Measurements from ENCODE around the gene NIT2.
A peak's percentile ranks its signal among the peaks of the same experiment; 100 is the strongest.

NIT2 gene

GRCh38 chr3:100395679-100396431 is 61.3 kb downstream of the NIT2 start:
- Mint-ChIP-seq H3K9me3 (no peaks in the 10 kb centered on the region), H3K27ac (no peak overlapping the region), H3K27me3 (no peaks in the 10 kb centered on the region), H3K4me1 (peaks cover 20% of the 10 kb centered on the region), H3K4me3 (no peak overlapping the region), H3K36me3 (no peaks in the 10 kb centered on the region)
- DNase-seq (ENCODE audit: low spot score in 2 of 2) = no peak
- no peak for ATAC-seq (ENCODE audit: low read depth)

- Mint-ChIP-seq H3K27ac (no peak overlapping the region), H3K4me1 (peaks cover 20% of the 10 kb centered on the region)
Observed at GRCh38 chr3:100396967-100397366, 62.4 kb downstream of the NIT2 start.

GRCh38 chr3:100399341-100400071 is 64.9 kb downstream of the NIT2 start:
- H3K4me1 Mint-ChIP-seq = peaks cover 22% of the 10 kb centered on the region

More at GRCh38 chr3:100396967-100397366, 62.4 kb downstream of the NIT2 start:
- H3K27me3 Mint-ChIP-seq = no peaks in the 10 kb centered on the region
- H3K4me3 Mint-ChIP-seq = no peak overlapping the region
- ATAC-seq (ENCODE audit: low read depth) (no peak), DNase-seq (ENCODE audit: low spot score in 2 of 2) (no peak)
- H3K9me3 Mint-ChIP-seq = no peaks in the 10 kb centered on the region
- no peaks in the 10 kb centered on the region for H3K36me3 Mint-ChIP-seq

GRCh38 chr3:100400419-100400779 is 65.8 kb downstream of the NIT2 start:
- H3K4me3 Mint-ChIP-seq = peak overlapping the region; percentile 98
- peak in 1 of 2 donors; percentile 18 for DNase-seq (ENCODE audit: low spot score in 2 of 2)
- ATAC-seq (ENCODE audit: low read depth) = peak; percentile 20
- H3K27ac Mint-ChIP-seq = peak overlapping the region; percentile 91
- no peaks in the 10 kb centered on the region for H3K9me3 Mint-ChIP-seq
- peaks cover 23% of the 10 kb centered on the region for H3K4me1 Mint-ChIP-seq
- no peaks in the 10 kb centered on the region for H3K27me3 Mint-ChIP-seq
- peaks cover 2% of the 10 kb centered on the region for H3K36me3 Mint-ChIP-seq

More at GRCh38 chr3:100399341-100400071, 64.9 kb downstream of the NIT2 start:
- Mint-ChIP-seq H3K4me3 (peak overlapping the region; percentile 98), H3K36me3 (peaks cover 1% of the 10 kb centered on the region), H3K9me3 (no peaks in the 10 kb centered on the region), H3K27me3 (no peaks in the 10 kb centered on the region), H3K27ac (peak overlapping the region; percentile 91)
- ATAC-seq (ENCODE audit: low read depth) (no peak), DNase-seq (ENCODE audit: low spot score in 2 of 2) (no peak)

- Mint-ChIP-seq H3K4me1 (peaks cover 21% of the 10 kb centered on the region), H3K36me3 (peaks cover 5% of the 10 kb centered on the region), H3K9me3 (no peaks in the 10 kb centered on the region), H3K27ac (peak within 1 kb of the TSS; percentile 91), H3K27me3 (no peaks in the 10 kb centered on the region), H3K4me3 (peak within 1 kb of the TSS; percentile 98)
- DNase-seq (ENCODE audit: low spot score in 2 of 2) (peak; percentile 82 to 83), ATAC-seq (ENCODE audit: low read depth) (peak; percentile 85)
Observed at GRCh38 chr3:100400780-100401673, 66.5 kb downstream of the NIT2 start, which contains the start of the genes LNP1 and TOMM70. TSS of gene LNP1 (plus strand) at chr3:100401539. CDS start at chr3:100429730, 28,191 bp downstream. TSS of gene TOMM70 (minus strand) at chr3:100401089. CDS start at chr3:100400949, 140 bp downstream.

- ATAC-seq (ENCODE audit: low read depth) (peak; percentile 19), DNase-seq (ENCODE audit: low spot score in 2 of 2) (no peak)
- no peaks in the 10 kb centered on the region for H3K27me3 Mint-ChIP-seq
Observed at GRCh38 chr3:100401674-100402041, 67.1 kb downstream of the NIT2 start.

GRCh38 chr3:100402256-100402655 is 67.7 kb downstream of the NIT2 start:
- peaks cover 7% of the 10 kb centered on the region for H3K36me3 Mint-ChIP-seq
- ATAC-seq (ENCODE audit: low read depth) = no peak
- H3K4me3 Mint-ChIP-seq = peak overlapping the region; percentile 98
- H3K27ac Mint-ChIP-seq = peak overlapping the region; percentile 91
- no peak for DNase-seq (ENCODE audit: low spot score in 2 of 2)
- no peaks in the 10 kb centered on the region for H3K9me3 Mint-ChIP-seq
- H3K27me3 Mint-ChIP-seq = no peaks in the 10 kb centered on the region
- peaks cover 19% of the 10 kb centered on the region for H3K4me1 Mint-ChIP-seq

More at GRCh38 chr3:100401674-100402041, 67.1 kb downstream of the NIT2 start:
- peak overlapping the region; percentile 91 for H3K27ac Mint-ChIP-seq
- H3K4me3 Mint-ChIP-seq = peak overlapping the region; percentile 98
- H3K9me3 Mint-ChIP-seq = no peaks in the 10 kb centered on the region
- peaks cover 21% of the 10 kb centered on the region for H3K4me1 Mint-ChIP-seq
- H3K36me3 Mint-ChIP-seq = peaks cover 5% of the 10 kb centered on the region

- H3K27ac Mint-ChIP-seq = no peak overlapping the region
- no peaks in the 10 kb centered on the region for H3K27me3 Mint-ChIP-seq
- H3K4me1 Mint-ChIP-seq = peaks cover 19% of the 10 kb centered on the region
- peaks cover 4% of the 10 kb centered on the region for H3K9me3 Mint-ChIP-seq
- H3K4me3 Mint-ChIP-seq = peak overlapping the region; percentile 3
- H3K36me3 Mint-ChIP-seq = peaks cover 11% of the 10 kb centered on the region
- DNase-seq (ENCODE audit: low spot score in 2 of 2) (no peak), ATAC-seq (ENCODE audit: low read depth) (no peak)
Observed at GRCh38 chr3:100402891-100403290, 68.3 kb downstream of the NIT2 start.

GRCh38 chr3:100403362-100404249 is 69.0 kb downstream of the NIT2 start:
- Mint-ChIP-seq H3K4me1 (peaks cover 18% of the 10 kb centered on the region), H3K4me3 (no peak overlapping the region)
- ATAC-seq (ENCODE audit: low read depth) = no peak

GRCh38 chr3:100404250-100404548 is 69.6 kb downstream of the NIT2 start:
- H3K4me1 Mint-ChIP-seq = peaks cover 15% of the 10 kb centered on the region
- ATAC-seq (ENCODE audit: low read depth) (no peak), DNase-seq (ENCODE audit: low spot score in 2 of 2) (no peak)
- H3K4me3 Mint-ChIP-seq = no peak overlapping the region
- no peaks in the 10 kb centered on the region for H3K27me3 Mint-ChIP-seq
- H3K36me3 Mint-ChIP-seq = peaks cover 11% of the 10 kb centered on the region
- no peak overlapping the region for H3K27ac Mint-ChIP-seq
- H3K9me3 Mint-ChIP-seq = peaks cover 4% of the 10 kb centered on the region

More at GRCh38 chr3:100403362-100404249, 69.0 kb downstream of the NIT2 start:
- no peaks in the 10 kb centered on the region for H3K27me3 Mint-ChIP-seq
- peaks cover 11% of the 10 kb centered on the region for H3K36me3 Mint-ChIP-seq
- peaks cover 4% of the 10 kb centered on the region for H3K9me3 Mint-ChIP-seq
- no peak overlapping the region for H3K27ac Mint-ChIP-seq
- no peak for DNase-seq (ENCODE audit: low spot score in 2 of 2)

- no peak overlapping the region for H3K27ac Mint-ChIP-seq
- no peak overlapping the region for H3K4me3 Mint-ChIP-seq
- no peak for DNase-seq (ENCODE audit: low spot score in 2 of 2)
Observed at GRCh38 chr3:100407164-100407563, 72.6 kb downstream of the NIT2 start.

GRCh38 chr3:100407977-100408532 is 73.5 kb downstream of the NIT2 start:
- H3K36me3 Mint-ChIP-seq = peaks cover 28% of the 10 kb centered on the region
- H3K27ac Mint-ChIP-seq = no peak overlapping the region
- no peak for ATAC-seq (ENCODE audit: low read depth)
- H3K9me3 Mint-ChIP-seq = peaks cover 9% of the 10 kb centered on the region
- H3K4me3 Mint-ChIP-seq = no peak overlapping the region
- DNase-seq (ENCODE audit: low spot score in 2 of 2) = no peak
- peaks cover 6% of the 10 kb centered on the region for H3K4me1 Mint-ChIP-seq
- no peaks in the 10 kb centered on the region for H3K27me3 Mint-ChIP-seq

More at GRCh38 chr3:100407164-100407563, 72.6 kb downstream of the NIT2 start:
- ATAC-seq (ENCODE audit: low read depth) = no peak
- peaks cover 6% of the 10 kb centered on the region for H3K4me1 Mint-ChIP-seq
- H3K27me3 Mint-ChIP-seq = no peaks in the 10 kb centered on the region
- peaks cover 9% of the 10 kb centered on the region for H3K9me3 Mint-ChIP-seq
- peaks cover 25% of the 10 kb centered on the region for H3K36me3 Mint-ChIP-seq

Data from memory B cell (primary cell).